ENCODE measurements around the gene ATXN2. TPM values are rescaled to one million over a fixed set of nuclear protein-coding genes. Genes with fewer than 3 reads are reported as not detected.
A peak's percentile ranks its signal among the peaks of the same experiment; 100 is the strongest.

The ATXN2 gene
- total and polyA plus RNA-seq, 9 of the 15 experiments (the other 6 are each of a cell fraction or from before 2014, with no cell fraction given), result 16.8 to 67.8 (median 29.3) TPM

- TF ChIP-seq ZNF407 (IDR thresholded peaks at IDR 0.05; ENCODE audit: low read depth), result no peak
- no peak for TF ChIP-seq SMAD2 (IDR thresholded peaks at IDR 0.05; ENCODE audit: low read depth, low read length)
- TF ChIP-seq TAF9B (IDR thresholded peaks at IDR 0.05; ENCODE audit: partially characterized antibody), result peak; percentile 86
- TF ChIP-seq ZNF124 (CRISPR knock-in tag; IDR thresholded peaks at IDR 0.05), result no peak
- no peak for TF ChIP-seq ZNF77 (CRISPR knock-in tag; IDR thresholded peaks at IDR 0.05)
- no peak for TF ChIP-seq MCM7 (IDR thresholded peaks at IDR 0.05)
- peak; percentile 68; the same call in 1 of the 2 replicates for TF ChIP-seq CGGBP1 (CRISPR knock-in tag; IDR thresholded peaks at IDR 0.05)
- TF ChIP-seq YY1 (IDR thresholded peaks at IDR 0.05; ENCODE audit: borderline replicate concordance in 1 of 3, control insufficient read depth in 1 of 3, extremely low read depth in 1 of 3, insufficient read depth in 3 of 3, insufficient read length in 1 of 3, insufficient replicate concordance in 2 of 3, low read depth in 1 of 3, low read length in 2 of 3), result peak in 1 of 3 experiments; percentile 22
- no peak for TF ChIP-seq ZNF165 (CRISPR knock-in tag; IDR thresholded peaks at IDR 0.05; ENCODE audit: borderline replicate concordance)
- TF ChIP-seq TGIF2 (CRISPR knock-in tag; IDR thresholded peaks at IDR 0.05), result no peak
- TF ChIP-seq BRCA1 (IDR thresholded peaks at IDR 0.05), result no peak
- TF ChIP-seq BRCA1 (CRISPR knock-in tag; IDR thresholded peaks at IDR 0.05), result no peak
- no peak for TF ChIP-seq ZBTB26 (CRISPR knock-in tag; IDR thresholded peaks at IDR 0.05)
- no peak; the same call in 1 of the 2 replicates for TF ChIP-seq MED1 (CRISPR knock-in tag; IDR thresholded peaks at IDR 0.05; ENCODE audit: borderline replicate concordance)
- no peak for TF ChIP-seq PRMT5 (CRISPR knock-in tag; IDR thresholded peaks at IDR 0.05)
- TF ChIP-seq RNF219 (CRISPR knock-in tag; IDR thresholded peaks at IDR 0.05), result no peak
- no peak for TF ChIP-seq RNF2 (IDR thresholded peaks at IDR 0.05)
These were observed 514 bp upstream of the ATXN2 start (continued) for GRCh38 chr12:111599453-111600204.

Data from K562 (cell line).